RWPE1 (cell line): Measurements from ENCODE around the gene PTK6.

Experiments
- CTCF ChIA-PET: fragments of 350-600 bp; sonication (Branson Sonifier 250); formaldehyde crosslinking; extraction: SDS; loops from one replicate; lab custom pipeline; 2021; lab: Yijun Ruan, JAX
- POLR2A ChIA-PET: fragments of 400-600 bp; formaldehyde crosslinking; extraction: SDS; loops from one replicate; lab custom pipeline; 2020; ENCODE audit warnings: antibody characterized with exemption; ENCODE audit not compliant: low non-redundant PET; lab: Yijun Ruan, JAX
- DNase-seq: peaks from one replicate; pipeline ENCODE4 v3.0.0; 2012; ENCODE audit warnings: low spot score
- H3K27ac ChIP-seq: fragments of 450-650 bp; 2 replicates; pipeline ENCODE4 v1.5.1; 2017
- CTCF ChIP-seq: fragments of 450-650 bp; conservative IDR thresholded peaks from 2 replicates; pipeline ENCODE4 v1.5.1; 2017; ENCODE audit warnings: low read depth, mild to moderate bottlenecking

Gene PTK6

GRCh38 chr20:63498960-63499337 is 38.2 kb downstream of the PTK6 start, which contains the start of gene EEF1A2:
Gene EEF1A2, minus strand, starts transcription at chr20:63499083. Its CDS starts 1,320 bp downstream, at chr20:63497763.
- POLR2A ChIA-PET = no interaction called here
- H3K27ac ChIP-seq = no peak within 1 kb of the TSS
- DNase-seq = no peak
- CTCF ChIA-PET = no interaction called here
- peak; percentile 37 for TF ChIP-seq CTCF

GRCh38 chr20:63497946-63498935 is 38.9 kb downstream of the PTK6 start:
- peak; percentile 69 for DNase-seq
- CTCF ChIA-PET = interaction anchor here (0.7 to 0.9 kb wide), 2 partner anchors 56 to 188 kb away, joined by 4 to 5 read pairs; no protein-coding TSS in a partner anchor
- no peak for TF ChIP-seq CTCF
- POLR2A ChIA-PET = interaction anchor here (2.4 kb wide), 1 partner anchor 22 kb away, joined by 25 read pairs; the partner anchor contains the start of gene PPDPF
- H3K27ac ChIP-seq = no peak overlapping the region

GRCh38 chr20:63497138-63497945 is 39.8 kb downstream of the PTK6 start:
- CTCF ChIA-PET = interaction anchor here (0.6 to 2.0 kb wide), 19 partner anchors 9 to 687 kb away, joined by 3 to 20 read pairs (median 5); partner anchors contain the start of gene PPDPF
- DNase-seq = no peak
- no peak overlapping the region for H3K27ac ChIP-seq
- POLR2A ChIA-PET = interaction anchor here (0.6 to 2.4 kb wide), 3 partner anchors 23 to 245 kb away, joined by 3 to 25 read pairs (median 6); partner anchors contain the start of gene PPDPF
- no peak for TF ChIP-seq CTCF

GRCh38 chr20:63496596-63497120 is 40.5 kb downstream of the PTK6 start:
- peak overlapping the region; percentile 6; the same call in 1 of the 2 replicates for H3K27ac ChIP-seq
- POLR2A ChIA-PET = interaction anchor here (0.6 to 2.4 kb wide), 6 partner anchors 24 to 244 kb away, joined by 3 to 25 read pairs (median 4); partner anchors contain the start of genes GMEB2 and PPDPF
- no peak for DNase-seq
- CTCF ChIA-PET = interaction anchor here (0.5 to 2.0 kb wide), 37 partner anchors 8 to 866 kb away, joined by 3 to 20 read pairs (median 4); partner anchors contain the start of genes PPDPF and PTK6
- TF ChIP-seq CTCF = no peak

GRCh38 chr20:63495741-63496595 is 41.2 kb downstream of the PTK6 start:
- peak; percentile 100 for TF ChIP-seq CTCF
- ChIA-PET POLR2A (interaction anchor here (0.6 to 2.4 kb wide), 4 partner anchors 24 to 131 kb away, joined by 3 to 25 read pairs (median 4); partner anchors contain the start of genes GMEB2 and PPDPF), CTCF (interaction anchor here (0.5 to 2.0 kb wide), 35 partner anchors 9 to 865 kb away, joined by 3 to 20 read pairs (median 4); partner anchors contain the start of genes PPDPF and PTK6)
- peak; percentile 84 for DNase-seq
- peak overlapping the region; percentile 6; the same call in 1 of the 2 replicates for H3K27ac ChIP-seq
